ENCODE measurements around the gene OR51B4. TPM values are rescaled to one million over a fixed set of nuclear protein-coding genes. Genes with fewer than 3 reads are reported as not detected.
"Not testable (repeated sequence)": the region's sequence is repeated elsewhere in the genome, so short reads cannot be mapped to it uniquely, and the experiment has no call there.

The OR51B4 gene
- total and polyA plus RNA-seq, 5 donors from 2014 or later: not detected

DNA sequence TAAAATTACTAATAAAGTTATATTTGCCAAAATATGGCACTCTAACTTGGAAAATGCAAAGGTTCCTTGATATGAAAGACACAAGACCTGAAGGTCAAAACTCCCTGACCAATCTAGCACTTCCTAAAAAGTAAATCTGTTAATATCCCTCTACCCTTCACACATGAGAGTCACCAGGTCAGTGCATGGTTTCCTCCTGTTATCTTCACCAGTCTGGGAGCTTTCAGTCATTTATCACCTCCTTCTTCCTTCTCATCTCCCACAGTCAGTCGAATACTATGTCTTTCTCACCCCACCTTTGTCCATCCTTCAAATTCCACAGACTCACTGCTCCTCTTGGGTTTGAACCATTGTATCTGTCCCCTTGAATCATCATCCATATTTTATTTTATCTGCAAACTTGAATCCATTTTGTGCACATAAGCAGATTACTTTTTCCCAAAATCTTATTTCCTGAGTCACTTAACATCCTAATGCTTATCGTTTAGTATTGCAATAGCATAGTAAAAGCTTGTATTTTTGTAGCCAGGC lies 34.6 kb downstream of the OR51B4 start:
- no peak overlapping the region for H3K27ac Mint-ChIP-seq
- no peak overlapping the region for H3K4me3 ChIP-seq (ENCODE audit: low read depth, low read length)
- peaks cover 0 to 5% (median 0%) of the 10 kb centered on the region in 7 donors for H3K9me3 Mint-ChIP-seq
- no peaks in the 10 kb centered on the region for H3K27me3 ChIP-seq (ENCODE audit: control insufficient read depth, insufficient read depth, low read length)
- H3K36me3 ChIP-seq (ENCODE audit: control insufficient read depth, insufficient read depth, low read length): no peaks in the 10 kb centered on the region
- ATAC-seq (ENCODE audit: low read depth in 2 of 2) (no peak), DNase-seq (no peak)
- H3K27me3 Mint-ChIP-seq: no peaks in the 10 kb centered on the region
- no peak overlapping the region for H3K27ac ChIP-seq (ENCODE audit: insufficient read depth, low read length, poor library complexity, severe bottlenecking)
- no peak overlapping the region for H3K4me3 Mint-ChIP-seq
- no peaks in the 10 kb centered on the region for H3K36me3 Mint-ChIP-seq
- no peaks in the 10 kb centered on the region for H3K4me1 ChIP-seq (ENCODE audit: control insufficient read depth, insufficient read depth, low read length, poor library complexity, severe bottlenecking)
- no peaks in the 10 kb centered on the region for H3K4me1 Mint-ChIP-seq
- no peaks in the 10 kb centered on the region for H3K9me3 ChIP-seq (ENCODE audit: control insufficient read depth in 2 of 2, low read length in 2 of 2)

DNA sequence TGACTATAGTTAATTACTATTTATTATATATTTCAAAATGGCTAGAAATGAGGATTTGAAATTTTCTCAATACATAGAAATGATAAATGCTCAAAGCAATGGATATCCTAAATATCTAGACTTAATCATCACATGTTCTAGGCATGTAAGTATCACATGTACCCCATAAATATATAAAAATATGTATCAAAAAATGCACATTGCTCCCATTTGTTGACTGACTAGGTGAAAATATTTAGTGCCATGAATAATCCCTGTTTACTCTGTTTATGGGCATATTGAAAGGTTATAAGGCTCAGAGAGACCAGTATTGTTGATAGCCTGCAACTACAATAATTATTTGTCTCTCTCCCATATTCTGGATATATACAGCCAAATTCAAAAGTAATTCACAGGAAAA lies 35.1 kb downstream of the OR51B4 start:
- DNase-seq (no peak), ATAC-seq (ENCODE audit: low read depth in 2 of 2) (no peak)
- no peaks in the 10 kb centered on the region for H3K27me3 ChIP-seq (ENCODE audit: control insufficient read depth, insufficient read depth, low read length)
- Mint-ChIP-seq H3K36me3 (no peaks in the 10 kb centered on the region), H3K9me3 (peaks cover 0 to 6% (median 0%) of the 10 kb centered on the region in 7 donors), H3K27me3 (no peaks in the 10 kb centered on the region), H3K27ac (no peak overlapping the region), H3K4me1 (no peaks in the 10 kb centered on the region), H3K4me3 (no peak overlapping the region)
- H3K36me3 ChIP-seq (ENCODE audit: control insufficient read depth, insufficient read depth, low read length): no peaks in the 10 kb centered on the region
- H3K9me3 ChIP-seq (ENCODE audit: control insufficient read depth in 2 of 2, low read length in 2 of 2): no peaks in the 10 kb centered on the region
- no peak overlapping the region for H3K4me3 ChIP-seq (ENCODE audit: low read depth, low read length)
- no peaks in the 10 kb centered on the region for H3K4me1 ChIP-seq (ENCODE audit: control insufficient read depth, insufficient read depth, low read length, poor library complexity, severe bottlenecking)
- no peak overlapping the region for H3K27ac ChIP-seq (ENCODE audit: insufficient read depth, low read length, poor library complexity, severe bottlenecking)

- H3K36me3 Mint-ChIP-seq: no peaks in the 10 kb centered on the region
- no peaks in the 10 kb centered on the region for H3K27me3 Mint-ChIP-seq
- Histone ChIP-seq H3K4me3 (ENCODE audit: low read depth, low read length) (no peak overlapping the region), H3K27ac (ENCODE audit: insufficient read depth, low read length, poor library complexity, severe bottlenecking) (no peak overlapping the region), H3K36me3 (ENCODE audit: control insufficient read depth, insufficient read depth, low read length) (no peaks in the 10 kb centered on the region), H3K4me1 (ENCODE audit: control insufficient read depth, insufficient read depth, low read length, poor library complexity, severe bottlenecking) (no peaks in the 10 kb centered on the region), H3K9me3 (ENCODE audit: control insufficient read depth in 2 of 2, low read length in 2 of 2) (no peaks in the 10 kb centered on the region), H3K27me3 (ENCODE audit: control insufficient read depth, insufficient read depth, low read length) (no peaks in the 10 kb centered on the region)
- ATAC-seq (ENCODE audit: low read depth in 2 of 2) (no peak), DNase-seq (no peak)
- no peak overlapping the region for H3K27ac Mint-ChIP-seq
- no peaks in the 10 kb centered on the region for H3K4me1 Mint-ChIP-seq
- peaks cover 0 to 5% (median 0%) of the 10 kb centered on the region in 7 donors for H3K9me3 Mint-ChIP-seq
- H3K4me3 Mint-ChIP-seq: no peak overlapping the region
Observed at GRCh38 chr11:5265832-5266231, 35.9 kb downstream of the OR51B4 start.

DNA sequence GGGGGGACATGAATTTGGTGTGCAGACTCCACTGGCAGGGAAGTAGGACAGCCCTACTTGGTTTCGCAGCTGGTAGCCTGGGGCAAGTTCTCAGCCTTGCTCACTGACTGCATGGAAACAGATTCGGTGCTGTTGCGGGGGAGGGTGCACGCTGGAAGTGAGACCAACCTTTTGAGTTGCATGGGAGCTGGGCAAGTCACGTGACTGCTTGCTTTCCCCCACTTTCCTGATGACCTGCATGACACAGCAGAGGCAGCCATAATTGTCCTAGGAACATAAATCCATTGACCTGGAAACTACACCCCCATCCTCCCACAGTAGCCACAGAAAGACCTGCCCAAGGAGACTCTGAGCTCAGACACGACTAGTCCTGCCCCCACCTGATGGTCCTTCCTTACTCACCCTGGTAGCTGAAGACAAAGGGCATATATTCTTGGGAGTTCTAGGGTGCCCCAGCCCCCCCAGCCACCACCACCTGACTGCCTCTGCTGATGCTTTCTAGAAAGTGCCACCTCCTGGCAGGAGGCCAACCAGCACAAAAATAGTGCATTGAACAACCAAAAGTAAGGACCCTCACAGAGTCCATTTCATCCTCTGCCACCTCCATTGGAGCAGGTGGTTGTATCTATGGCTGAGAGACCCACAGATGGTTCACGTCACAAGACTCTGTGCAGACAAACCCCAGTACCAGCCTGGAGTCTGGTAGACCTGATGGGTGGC lies 43.0 kb downstream of the OR51B4 start:
- H3K9me3 Mint-ChIP-seq: peaks cover 0 to 8% (median 2%) of the 10 kb centered on the region in 7 donors
- H3K4me3 ChIP-seq (ENCODE audit: low read depth, low read length): no peak overlapping the region
- no peak for DNase-seq
- no peaks in the 10 kb centered on the region for H3K36me3 ChIP-seq (ENCODE audit: control insufficient read depth, insufficient read depth, low read length)
- no peak overlapping the region for H3K27ac Mint-ChIP-seq
- no peaks in the 10 kb centered on the region for H3K4me1 Mint-ChIP-seq
- H3K27me3 Mint-ChIP-seq: no peaks in the 10 kb centered on the region
- no peaks in the 10 kb centered on the region for H3K27me3 ChIP-seq (ENCODE audit: control insufficient read depth, insufficient read depth, low read length)
- H3K9me3 ChIP-seq (ENCODE audit: control insufficient read depth in 2 of 2, low read length in 2 of 2): no peaks in the 10 kb centered on the region
- H3K27ac ChIP-seq (ENCODE audit: insufficient read depth, low read length, poor library complexity, severe bottlenecking): no peak overlapping the region
- H3K4me3 Mint-ChIP-seq: no peak overlapping the region
- H3K36me3 Mint-ChIP-seq: no peaks in the 10 kb centered on the region
- ATAC-seq (ENCODE audit: low read depth in 2 of 2): no peak
- H3K4me1 ChIP-seq (ENCODE audit: control insufficient read depth, insufficient read depth, low read length, poor library complexity, severe bottlenecking): no peaks in the 10 kb centered on the region

- no peaks in the 10 kb centered on the region for H3K36me3 ChIP-seq (ENCODE audit: control insufficient read depth, insufficient read depth, low read length)
- no peak overlapping the region for H3K4me3 ChIP-seq (ENCODE audit: low read depth, low read length)
- H3K9me3 Mint-ChIP-seq: peaks cover 0 to 8% (median 0%) of the 10 kb centered on the region in 7 donors
- no peaks in the 10 kb centered on the region for H3K27me3 Mint-ChIP-seq
- H3K36me3 Mint-ChIP-seq: no peaks in the 10 kb centered on the region
- ATAC-seq (ENCODE audit: low read depth in 2 of 2): no peak
- H3K27ac Mint-ChIP-seq: no peak overlapping the region
- no peaks in the 10 kb centered on the region for H3K4me1 Mint-ChIP-seq
- no peaks in the 10 kb centered on the region for H3K4me1 ChIP-seq (ENCODE audit: control insufficient read depth, insufficient read depth, low read length, poor library complexity, severe bottlenecking)
- DNase-seq: no peak
- H3K27ac ChIP-seq (ENCODE audit: insufficient read depth, low read length, poor library complexity, severe bottlenecking): no peak overlapping the region
- H3K4me3 Mint-ChIP-seq: no peak overlapping the region
- no peaks in the 10 kb centered on the region for H3K27me3 ChIP-seq (ENCODE audit: control insufficient read depth, insufficient read depth, low read length)
- no peaks in the 10 kb centered on the region for H3K9me3 ChIP-seq (ENCODE audit: control insufficient read depth in 2 of 2, low read length in 2 of 2)
Observed at GRCh38 chr11:5257296-5257695, 44.5 kb downstream of the OR51B4 start.

DNA sequence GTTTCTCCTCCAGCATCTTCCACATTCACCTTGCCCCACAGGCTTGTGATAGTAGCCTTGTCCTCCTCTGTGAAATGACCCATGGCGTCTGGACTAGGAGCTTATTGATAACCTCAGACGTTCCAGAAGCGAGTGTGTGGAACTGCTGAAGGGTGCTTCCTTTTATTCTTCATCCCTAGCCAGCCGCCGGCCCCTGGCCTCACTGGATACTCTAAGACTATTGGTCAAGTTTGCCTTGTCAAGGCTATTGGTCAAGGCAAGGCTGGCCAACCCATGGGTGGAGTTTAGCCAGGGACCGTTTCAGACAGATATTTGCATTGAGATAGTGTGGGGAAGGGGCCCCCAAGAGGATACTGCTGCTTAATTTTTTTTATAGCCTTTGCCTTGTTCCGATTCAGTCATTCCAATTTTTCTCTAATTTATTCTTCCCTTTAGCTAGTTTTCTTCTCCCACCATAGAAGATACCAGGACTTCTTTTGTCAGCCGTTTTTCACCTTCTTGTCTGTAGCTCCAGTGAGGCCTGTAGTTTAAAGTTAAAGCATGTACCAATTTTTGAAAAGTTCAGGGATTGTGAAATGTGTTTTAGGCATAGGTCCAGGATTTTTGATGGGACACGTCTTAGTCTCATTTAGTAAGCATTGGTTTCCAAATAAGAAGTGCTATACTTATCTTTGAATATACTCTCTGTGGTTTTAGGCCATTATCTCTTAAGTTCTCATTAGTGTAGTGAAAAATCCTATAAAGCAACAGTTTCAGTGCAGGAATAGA lies 46.9 kb downstream of the OR51B4 start, which contains the start of gene HBG2:
Gene HBG2, minus strand, starts transcription at position 136 of the 768 bp plus-strand sequence. Its CDS starts 53 bp downstream, at position 83.
- H3K27ac ChIP-seq (ENCODE audit: insufficient read depth, low read length, poor library complexity, severe bottlenecking); H3K4me1 Mint-ChIP-seq; H3K27me3 ChIP-seq (ENCODE audit: control insufficient read depth, insufficient read depth, low read length); ATAC-seq (ENCODE audit: low read depth in 2 of 2); H3K36me3 ChIP-seq (ENCODE audit: control insufficient read depth, insufficient read depth, low read length); H3K27ac Mint-ChIP-seq; DNase-seq; H3K9me3 ChIP-seq (ENCODE audit: control insufficient read depth in 2 of 2, low read length in 2 of 2); H3K9me3 Mint-ChIP-seq; H3K27me3 Mint-ChIP-seq; H3K4me1 ChIP-seq (ENCODE audit: control insufficient read depth, insufficient read depth, low read length, poor library complexity, severe bottlenecking); H3K4me3 Mint-ChIP-seq; H3K36me3 Mint-ChIP-seq; H3K4me3 ChIP-seq (ENCODE audit: low read depth, low read length): not testable (repeated sequence)

DNA sequence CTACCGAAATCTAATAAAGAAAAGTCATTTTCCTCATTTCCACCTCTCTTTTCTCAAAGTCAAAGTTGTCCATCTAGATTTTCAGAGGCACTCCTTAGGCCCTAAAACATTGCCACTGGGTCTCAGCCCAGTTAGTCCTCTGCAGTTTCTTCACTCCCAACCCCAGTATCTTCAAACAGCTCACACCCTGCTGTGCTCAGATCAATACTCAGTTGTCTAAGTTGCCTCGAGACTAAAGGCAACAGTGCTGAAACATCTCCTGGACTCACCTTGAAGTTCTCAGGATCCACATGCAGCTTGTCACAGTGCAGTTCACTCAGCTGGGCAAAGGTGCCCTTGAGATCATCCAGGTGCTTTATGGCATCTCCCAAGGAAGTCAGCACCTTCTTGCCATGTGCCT lies 47.7 kb downstream of the OR51B4 start:
- not testable (repeated sequence) for H3K4me3 ChIP-seq (ENCODE audit: low read depth, low read length); H3K27ac Mint-ChIP-seq; H3K27me3 Mint-ChIP-seq; H3K36me3 Mint-ChIP-seq; H3K9me3 ChIP-seq (ENCODE audit: control insufficient read depth in 2 of 2, low read length in 2 of 2); H3K9me3 Mint-ChIP-seq; H3K27ac ChIP-seq (ENCODE audit: insufficient read depth, low read length, poor library complexity, severe bottlenecking); H3K36me3 ChIP-seq (ENCODE audit: control insufficient read depth, insufficient read depth, low read length); H3K4me1 Mint-ChIP-seq; H3K27me3 ChIP-seq (ENCODE audit: control insufficient read depth, insufficient read depth, low read length); ATAC-seq (ENCODE audit: low read depth in 2 of 2); DNase-seq; H3K4me3 Mint-ChIP-seq; H3K4me1 ChIP-seq (ENCODE audit: control insufficient read depth, insufficient read depth, low read length, poor library complexity, severe bottlenecking)
